Effector CD8-positive, alpha-beta T cell (primary cell): ENCODE measurements around the gene PRSS3.
"Not testable (repeated sequence)": the region's sequence is repeated elsewhere in the genome, so short reads cannot be mapped to it uniquely, and the experiment has no call there.

Experiments
- DNase-seq: peaks from one replicate; lab custom pipeline; 2025; lab: John Stamatoyannopoulos, UW

PRSS3 gene

GRCh38 chr9:33786681-33787080, 8.7 kb upstream of the PRSS3 start:
- no peak for DNase-seq

GRCh38 chr9:33787839-33788238, 7.5 kb upstream of the PRSS3 start:
- no peak for DNase-seq

- not testable (repeated sequence) for DNase-seq
Observed at GRCh38 chr9:33789429-33789828, 5.9 kb upstream of the PRSS3 start.

GRCh38 chr9:33791117-33791516, 4.2 kb upstream of the PRSS3 start:
- no peak for DNase-seq

- DNase-seq = not testable (repeated sequence)
Observed at GRCh38 chr9:33793496-33793895, 1.9 kb upstream of the PRSS3 start.

GRCh38 chr9:33794560-33794959, 801 bp upstream of the PRSS3 start:
- no peak for DNase-seq

- DNase-seq = no peak
Observed at GRCh38 chr9:33795819-33796218, 458 bp downstream of the PRSS3 start.

GRCh38 chr9:33796679-33797078, 1.3 kb downstream of the PRSS3 start:
- DNase-seq = not testable (repeated sequence)

- no peak for DNase-seq
Observed at GRCh38 chr9:33797837-33798236, 2.5 kb downstream of the PRSS3 start.

GRCh38 chr9:33798545-33798944, 3.2 kb downstream of the PRSS3 start:
- no peak for DNase-seq

GRCh38 chr9:33799928-33800704, 4.8 kb downstream of the PRSS3 start:
- no peak for DNase-seq

GRCh38 chr9:33800886-33801285, 5.5 kb downstream of the PRSS3 start:
- no peak for DNase-seq

- DNase-seq = not testable (repeated sequence)
Observed at GRCh38 chr9:33801943-33802500, 6.7 kb downstream of the PRSS3 start.

GRCh38 chr9:33804196-33804595, 8.8 kb downstream of the PRSS3 start:
- DNase-seq = not testable (repeated sequence)

- not testable (repeated sequence) for DNase-seq
Observed at GRCh38 chr9:33807156-33807555, 11.8 kb downstream of the PRSS3 start.

- DNase-seq = not testable (repeated sequence)
Observed at GRCh38 chr9:33808979-33809322, 13.6 kb downstream of the PRSS3 start.

GRCh38 chr9:33809506-33809905, 14.1 kb downstream of the PRSS3 start:
- DNase-seq = no peak

- no peak for DNase-seq
Observed at GRCh38 chr9:33813712-33814641, 18.6 kb downstream of the PRSS3 start.

GRCh38 chr9:33815781-33816180, 20.4 kb downstream of the PRSS3 start:
- no peak for DNase-seq

GRCh38 chr9:33816327-33817252, 21.2 kb downstream of the PRSS3 start, which contains the start of gene UBE2R2:
TSS of gene UBE2R2 (plus strand) at chr9:33817160. CDS start at chr9:33817758, 598 bp downstream.
- peak; percentile 90 for DNase-seq
